Inflammatory macrophage treated with lipopolysaccharide for 4 hours (primary cell): ENCODE data around the gene CST7.
"Not testable (repeated sequence)": the region's sequence is repeated elsewhere in the genome, so short reads cannot be mapped to it uniquely, and the experiment has no call there.

Experiments used
- DNase-seq: peaks from one replicate; pipeline ENCODE4 v3.0.0-alpha.2; 2020

The CST7 gene

GRCh38 chr20:24929867-24930723, 19.0 kb upstream of the CST7 start:
- DNase-seq, result not testable (repeated sequence)

DNA sequence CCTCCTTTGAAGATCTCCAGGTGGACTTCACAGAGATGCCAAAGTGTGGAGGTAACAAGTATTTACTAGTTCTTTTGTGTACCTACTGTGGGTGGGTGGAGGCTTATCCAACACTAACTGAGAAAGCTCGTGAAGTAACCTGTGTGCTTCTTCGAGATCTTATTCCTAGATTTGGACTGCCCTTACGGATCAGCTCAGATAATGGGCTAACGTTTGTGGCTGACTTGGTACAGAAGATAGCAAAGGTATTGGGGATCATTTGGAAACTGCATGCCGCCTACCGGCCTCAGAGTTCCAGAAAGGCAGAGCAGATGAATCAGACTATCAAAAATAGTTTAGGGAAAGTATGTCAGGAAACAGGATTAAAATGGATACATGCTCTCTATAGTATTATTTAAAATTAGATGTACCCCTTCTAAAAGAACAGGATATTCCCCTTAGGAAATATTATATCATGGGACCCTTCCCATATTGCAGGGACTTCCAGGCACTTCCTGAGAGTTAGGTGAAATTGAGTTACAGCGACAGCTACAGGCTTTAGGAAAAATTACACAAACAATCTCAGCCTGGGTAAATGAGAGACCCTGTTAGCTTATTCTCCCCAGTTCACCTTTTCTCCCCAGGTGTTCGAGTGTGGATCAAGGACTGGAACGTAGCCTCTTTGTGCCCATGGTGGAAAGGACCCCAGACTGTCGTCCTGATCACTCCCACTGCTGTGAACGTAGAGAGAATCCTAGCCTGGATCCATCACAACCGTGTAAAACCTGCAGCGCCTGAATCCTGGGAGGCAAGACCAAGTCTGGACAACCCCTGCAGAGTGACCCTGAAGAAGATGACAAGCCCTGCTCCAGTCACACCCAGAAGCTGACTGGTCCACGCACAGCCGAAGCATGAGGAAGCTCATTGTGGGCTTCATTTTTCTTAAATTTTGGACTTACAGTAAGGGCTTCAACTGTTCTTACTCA, 18.1 kb upstream of the CST7 start:
- DNase-seq, result not testable (repeated sequence)

DNA sequence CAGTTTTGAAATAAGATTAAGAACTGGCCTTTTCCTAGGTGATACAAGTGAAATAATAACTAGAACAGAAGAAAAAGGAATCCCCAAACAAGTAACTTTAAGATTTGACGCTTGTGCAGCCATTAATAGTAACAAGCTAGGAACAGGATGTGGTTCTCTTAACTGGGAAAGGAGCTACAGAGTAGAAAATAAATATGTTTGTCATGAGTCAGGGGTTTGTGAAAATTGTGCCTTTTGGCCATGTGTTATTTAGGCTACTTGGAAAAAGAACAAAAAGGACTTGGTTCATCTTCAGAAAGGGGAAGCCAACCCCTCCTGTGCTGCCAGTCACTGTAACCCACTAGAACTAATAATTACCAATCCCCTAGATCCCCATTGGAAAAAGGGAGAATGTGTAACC, 17.2 kb upstream of the CST7 start:
- DNase-seq, result not testable (repeated sequence)

DNA sequence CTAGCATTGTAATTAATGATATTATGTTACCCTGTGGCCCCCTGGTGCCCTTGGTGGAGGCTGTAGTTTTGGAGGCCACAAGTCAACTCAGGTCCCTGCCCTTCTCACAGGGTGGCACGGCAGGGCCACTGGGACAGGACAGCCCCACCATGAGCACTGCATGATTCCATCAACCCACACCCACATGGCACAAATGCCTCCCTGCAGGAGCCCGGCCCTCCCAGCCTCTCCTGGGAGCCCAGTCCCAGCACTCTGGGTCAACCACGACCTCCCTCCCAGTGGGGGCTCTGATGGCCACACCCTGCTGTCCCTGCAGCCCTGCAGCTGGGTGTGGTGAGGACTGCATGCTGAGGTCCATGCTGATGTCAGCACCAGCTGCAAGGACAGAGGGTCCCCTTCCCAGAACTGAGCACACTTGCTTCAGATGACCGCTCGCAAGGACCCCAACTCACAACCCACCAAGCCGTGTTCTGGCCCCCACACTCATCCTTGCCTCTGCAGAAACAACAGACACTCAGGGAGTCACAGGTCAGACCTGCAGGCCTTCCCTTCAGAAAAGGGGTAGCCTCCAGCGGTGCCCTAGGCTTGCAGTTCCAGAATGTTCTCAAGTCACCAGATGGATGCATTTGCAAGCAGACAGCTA, 15.7 kb upstream of the CST7 start:
- DNase-seq, result no peak

DNA sequence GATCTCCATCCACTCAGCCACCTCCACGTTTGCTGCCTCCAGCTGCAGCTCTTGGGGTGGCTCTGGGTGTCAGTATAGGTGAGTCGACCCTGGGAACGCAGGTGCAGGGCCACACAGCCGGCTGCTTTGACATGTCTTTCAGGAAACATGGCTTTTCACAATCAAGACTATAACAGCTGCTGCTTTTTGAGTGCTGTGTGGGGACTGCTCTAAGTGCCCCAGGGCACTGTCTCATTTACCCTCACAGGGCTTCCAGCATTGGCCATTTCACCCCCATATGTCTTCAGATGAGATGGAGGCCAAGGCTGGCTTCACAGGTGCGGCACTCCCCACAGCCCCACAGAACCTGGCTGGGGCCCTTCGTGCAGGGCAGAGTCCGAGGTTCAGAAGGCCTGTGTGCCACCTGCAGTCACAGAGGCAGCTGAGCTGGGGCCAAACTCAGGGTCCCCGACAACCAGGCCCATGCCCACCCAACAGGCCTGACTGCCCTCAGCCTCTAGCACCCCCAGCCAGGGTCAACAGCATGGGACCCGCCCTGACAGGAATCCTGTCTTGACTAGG, 14.9 kb upstream of the CST7 start:
- DNase-seq, result no peak

DNA sequence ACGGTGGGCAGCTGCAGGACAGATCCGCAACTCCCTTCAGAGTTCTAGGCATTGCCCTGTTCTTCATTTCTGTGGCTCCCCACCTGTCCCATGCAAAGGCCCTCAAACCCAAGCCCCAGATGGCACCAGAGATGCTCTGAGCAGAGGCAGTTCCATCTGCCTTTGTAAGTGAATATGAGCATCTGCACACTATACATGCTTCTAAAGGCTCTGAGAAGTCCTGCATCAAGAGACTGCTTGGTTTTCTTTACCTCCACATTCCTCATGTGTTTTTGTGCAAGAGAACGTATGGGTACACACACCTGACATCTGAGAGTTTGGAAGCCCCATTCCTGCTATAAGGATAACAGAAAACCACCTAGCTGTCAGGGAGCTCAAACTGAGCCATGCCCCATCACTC, 14.4 kb upstream of the CST7 start:
- DNase-seq, result no peak

DNA sequence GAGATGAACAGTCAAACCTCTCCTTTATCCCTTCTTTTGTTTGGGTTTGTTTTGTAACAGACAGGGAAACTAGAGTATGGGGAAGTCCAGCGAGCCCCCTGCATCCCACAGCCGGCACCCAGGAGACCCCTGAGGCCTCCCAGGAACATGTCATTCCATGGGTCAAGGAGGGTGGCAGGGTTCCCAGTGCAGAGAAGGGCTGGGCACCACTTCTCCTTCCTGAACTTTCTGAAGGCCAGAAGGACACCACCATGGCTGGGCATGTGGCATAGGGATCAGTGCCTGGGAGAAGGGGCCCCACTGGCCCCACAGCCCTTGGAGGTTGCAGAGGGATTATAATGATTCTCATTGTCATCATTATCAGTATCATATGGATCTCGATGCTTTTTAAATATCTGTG, 13.9 kb upstream of the CST7 start:
- no peak for DNase-seq

GRCh38 chr20:24935766-24936525, 13.1 kb upstream of the CST7 start:
- DNase-seq, result peak; percentile 16

DNA sequence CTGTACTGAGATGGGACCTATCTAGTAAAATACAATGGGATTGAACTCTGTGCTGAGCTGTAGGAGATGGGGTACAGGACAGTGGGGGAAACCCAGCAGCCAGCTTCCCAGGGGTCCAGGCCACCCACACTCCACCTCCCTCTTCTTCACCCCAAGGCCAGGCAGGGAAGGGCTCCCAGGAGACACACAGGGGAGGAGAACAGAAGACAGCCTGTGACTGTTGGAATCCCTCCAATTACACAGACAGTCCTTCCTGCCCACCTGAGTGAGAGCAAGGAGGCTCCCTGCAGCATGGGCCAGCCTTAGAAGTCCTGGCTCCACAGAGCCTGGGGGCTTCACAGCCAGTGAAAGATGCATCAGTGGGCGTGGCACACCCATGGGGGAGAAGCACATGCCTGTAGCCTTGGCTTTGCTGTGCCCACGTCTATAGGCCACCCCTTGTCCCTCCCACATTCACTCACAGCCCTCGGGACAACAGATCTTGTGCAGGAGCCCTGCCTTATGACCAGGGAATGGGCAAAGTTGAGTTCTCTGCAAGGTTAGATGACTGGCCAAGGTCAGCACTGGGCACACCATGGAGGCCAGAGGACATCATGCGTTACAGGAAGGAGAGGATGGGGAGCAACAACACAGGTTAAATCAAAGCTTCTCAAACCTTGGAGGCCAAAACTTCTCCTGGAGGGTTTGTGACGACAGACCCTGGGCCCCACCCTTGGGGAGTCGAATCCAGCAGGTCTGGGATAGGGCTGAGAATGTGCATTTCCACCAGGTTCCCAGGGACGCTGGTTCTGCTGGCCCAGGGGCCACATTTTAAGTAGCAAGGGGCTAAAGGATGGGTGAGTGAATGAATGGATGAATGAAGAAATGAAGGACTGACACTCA, 12.3 kb upstream of the CST7 start:
- no peak for DNase-seq

DNA sequence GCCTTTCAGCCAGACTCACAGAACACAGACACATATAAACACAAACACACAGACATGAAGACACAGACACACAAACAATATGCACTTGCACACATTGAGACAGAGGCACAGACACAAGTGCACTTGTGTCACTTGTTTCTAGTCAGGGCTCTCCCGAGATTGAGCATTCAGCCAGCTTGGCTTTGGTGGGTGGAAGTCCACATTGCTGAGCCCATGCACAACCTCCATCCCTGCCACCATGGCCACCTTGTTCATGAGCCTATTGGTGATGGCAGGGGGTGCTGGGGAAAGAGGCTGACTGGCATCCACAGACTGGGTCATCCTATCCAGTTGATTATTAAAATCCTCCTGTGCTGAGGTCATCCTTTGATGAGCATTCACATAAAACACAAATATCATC, 11.5 kb upstream of the CST7 start:
- no peak for DNase-seq

DNA sequence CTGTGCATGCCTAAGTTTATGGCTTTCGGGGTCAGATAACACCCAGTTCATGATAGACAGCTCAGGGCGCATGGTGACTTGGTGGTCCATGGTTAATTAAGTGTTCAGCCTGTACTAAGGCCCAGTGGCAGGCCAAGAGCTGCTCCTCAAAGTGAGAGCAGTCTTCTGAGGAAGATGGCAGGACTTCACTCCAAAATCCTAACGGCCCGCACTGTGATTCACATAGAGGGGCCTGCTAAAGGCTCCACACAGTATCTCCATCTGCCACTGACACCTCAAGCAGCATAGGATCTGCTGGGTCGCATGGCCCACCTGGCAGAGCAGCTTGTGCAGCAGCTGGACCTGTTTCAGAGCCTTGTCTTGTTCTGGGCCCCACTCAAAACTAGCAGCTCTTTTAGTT, 10.6 kb upstream of the CST7 start:
- no peak for DNase-seq

DNA sequence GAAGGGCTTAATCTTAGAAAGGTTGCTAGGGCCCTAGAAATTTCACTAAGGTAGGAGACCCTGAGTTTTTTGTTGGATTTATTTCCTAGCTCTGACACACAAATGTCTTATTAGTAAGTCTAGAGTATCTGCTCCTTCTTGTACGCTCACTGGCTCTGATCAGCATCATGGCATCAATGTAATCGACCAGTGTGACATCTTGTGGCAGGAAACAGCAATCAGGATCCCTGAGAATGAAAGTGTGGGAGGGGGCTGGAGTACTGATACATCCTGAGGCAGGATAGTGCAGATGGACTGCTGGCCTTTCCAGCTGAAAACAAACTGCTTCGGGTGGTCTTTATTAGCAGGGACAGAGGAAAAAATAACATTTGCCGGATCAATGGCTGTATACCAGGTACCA, 10.0 kb upstream of the CST7 start:
- DNase-seq, result no peak

DNA sequence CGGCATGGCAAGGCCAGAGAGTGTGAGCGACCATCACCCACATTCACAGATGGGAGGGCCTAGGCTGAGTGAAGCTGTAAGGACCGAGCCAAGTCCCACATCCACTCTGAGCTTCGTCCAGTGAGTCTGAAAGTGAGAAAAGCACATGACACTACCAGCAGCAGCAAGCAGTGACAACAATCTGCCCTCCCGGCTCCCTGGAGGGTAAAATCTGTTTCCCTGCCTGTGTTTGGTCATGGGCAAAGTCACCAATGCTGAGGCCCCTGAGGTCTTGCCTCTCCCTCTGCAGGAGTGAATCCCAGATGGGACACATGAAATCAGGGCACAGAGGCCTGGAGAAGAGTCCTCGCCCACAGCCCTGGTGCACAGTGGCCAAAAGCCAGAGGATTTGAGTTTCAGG, 6.4 kb upstream of the CST7 start:
- DNase-seq, result no peak

- DNase-seq, result no peak
These were observed 5.9 kb upstream of the CST7 start for GRCh38 chr20:24943196-24943595.

- no peak for DNase-seq
These were observed 5.3 kb upstream of the CST7 start for GRCh38 chr20:24943731-24944130.

DNA sequence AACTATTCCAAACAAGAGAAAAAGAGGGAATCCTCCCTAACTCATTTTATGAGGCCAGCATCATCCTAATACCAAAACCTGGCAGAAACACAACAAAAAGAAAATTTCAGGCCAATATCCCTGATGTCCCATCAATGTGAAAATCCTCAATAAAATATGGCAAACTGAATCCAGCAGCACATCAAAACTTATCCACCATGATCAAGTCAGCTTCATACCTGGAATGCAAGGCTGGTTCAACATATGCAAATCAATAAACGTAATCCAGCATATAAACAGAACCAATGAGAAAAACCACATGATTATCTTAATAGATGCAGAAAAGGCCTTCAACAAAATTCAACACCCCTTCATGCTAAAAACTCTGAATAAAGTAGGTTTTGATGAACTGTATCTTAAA, 2.7 kb upstream of the CST7 start:
- DNase-seq, result not testable (repeated sequence)

DNA sequence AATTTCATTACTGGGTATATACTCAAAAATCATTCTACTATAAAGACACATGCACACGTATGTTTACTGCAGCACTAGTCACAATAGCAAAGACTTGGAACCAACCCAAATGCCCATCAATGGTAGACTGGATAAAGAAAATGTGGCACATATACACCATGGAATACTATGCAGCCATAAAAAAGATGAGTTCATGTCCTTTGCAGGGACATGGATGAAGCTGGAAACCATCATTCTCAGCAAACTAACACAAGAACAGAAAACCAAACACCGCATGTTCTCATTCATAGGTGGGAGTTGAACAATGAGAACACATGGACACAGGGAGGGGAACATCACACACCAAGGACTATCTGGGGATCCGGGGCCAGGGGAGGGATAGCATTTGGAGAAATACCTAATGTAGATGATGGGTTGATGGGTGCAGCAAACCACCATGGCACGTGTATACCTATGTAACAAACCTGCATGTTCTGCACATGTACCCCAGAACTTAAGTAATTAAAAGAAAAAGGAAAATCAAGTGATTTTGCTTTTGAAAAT, 602 bp upstream of the CST7 start:
- DNase-seq, result not testable (repeated sequence)

GRCh38 chr20:24949756-24950127, 673 bp downstream of the CST7 start:
- no peak for DNase-seq

DNA sequence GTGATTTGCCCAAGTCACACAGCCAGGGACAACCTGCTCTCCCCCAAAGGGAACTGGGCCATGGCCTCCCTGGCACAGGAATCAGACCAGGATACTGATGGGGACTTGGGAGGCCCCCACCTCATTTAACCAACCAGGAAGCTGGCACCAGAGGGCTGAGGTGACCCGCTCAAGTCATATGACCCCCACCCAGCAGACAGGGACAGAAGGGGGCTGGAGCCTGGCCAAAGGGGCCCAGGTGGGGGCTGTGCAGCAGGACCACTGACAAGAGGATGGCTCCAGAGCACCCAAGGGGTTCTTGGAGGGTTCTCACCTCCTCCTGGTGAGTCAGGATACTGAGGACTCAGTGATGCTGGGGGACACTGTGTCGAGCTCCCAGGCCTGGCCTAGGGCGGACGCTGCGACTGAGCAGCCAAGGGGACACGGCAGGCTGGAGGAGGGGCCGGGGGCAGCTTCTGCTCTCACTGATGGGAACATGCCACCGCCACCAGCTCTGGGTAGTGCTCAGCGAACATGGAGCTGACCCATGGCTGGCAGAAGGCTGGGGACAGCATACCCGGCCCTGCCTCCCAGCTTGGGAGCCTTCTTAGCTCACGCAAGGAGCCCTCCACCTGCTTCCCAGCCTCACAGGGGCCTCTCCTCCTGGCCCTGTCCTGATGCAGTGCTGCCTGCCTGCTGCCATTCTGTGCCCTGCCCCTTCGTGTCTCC, 1.2 kb downstream of the CST7 start:
- DNase-seq, result no peak

DNA sequence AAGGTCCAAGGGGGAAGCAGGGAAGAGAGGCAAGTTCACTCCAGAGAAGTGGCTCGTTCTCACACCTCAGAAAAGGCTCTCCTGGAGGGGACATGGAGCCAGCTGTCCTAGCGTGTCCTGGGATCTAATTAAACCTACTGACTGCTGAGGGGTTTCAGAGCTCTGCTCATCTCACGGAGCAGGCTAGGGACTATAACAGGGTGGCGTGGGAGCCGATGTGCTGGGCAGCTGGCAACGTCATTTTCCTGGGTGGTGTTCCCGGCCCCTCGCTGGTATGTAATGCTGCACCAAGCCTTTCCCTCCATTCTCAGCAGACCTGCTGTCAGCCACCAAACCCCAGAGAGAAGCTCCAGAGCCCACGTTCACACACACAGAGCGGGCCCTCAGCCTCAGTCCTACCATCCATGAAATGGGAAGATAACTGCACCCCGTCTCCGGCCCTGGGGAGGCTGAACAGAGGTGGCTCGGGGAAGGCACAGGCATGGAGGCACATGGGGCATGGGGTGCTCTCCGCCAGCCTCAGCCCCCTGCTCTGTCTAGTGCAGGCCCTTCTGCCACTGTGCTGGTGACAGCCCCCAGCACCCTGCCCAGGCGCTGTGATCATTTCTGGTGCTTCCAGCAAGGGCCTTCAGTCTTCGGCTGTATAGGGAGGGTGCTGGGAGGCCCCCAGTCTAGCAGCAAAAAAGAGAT, 1.9 kb downstream of the CST7 start:
- DNase-seq, result no peak
